Stimulated activated CD8-positive, alpha-beta memory T cell treated with anti-CD3 and anti-CD28 coated beads, Interleukin-2, amount 100 ng/mL, for 1 hour (primary cell): ENCODE results near the gene PIK3R6.

ENCODE experiments used
- DNase-seq, 2 donors: peaks; one replicate each; pipeline ENCODE4 v3.0.0-alpha.2; 2020; ENCODE audit warnings: low read depth in 2 of 2

Gene PIK3R6

GRCh38 chr17:8894673-8895578 is 27.5 kb upstream of the PIK3R6 start:
- DNase-seq: no peak

- DNase-seq: no peak
Observed at GRCh38 chr17:8894202-8894671, 26.8 kb upstream of the PIK3R6 start.

GRCh38 chr17:8893621-8894201 is 26.2 kb upstream of the PIK3R6 start:
- no peak for DNase-seq

GRCh38 chr17:8893059-8893458 is 25.6 kb upstream of the PIK3R6 start:
- DNase-seq: no peak

- DNase-seq: no peak
Observed at GRCh38 chr17:8892338-8892690, 24.8 kb upstream of the PIK3R6 start.

DNA sequence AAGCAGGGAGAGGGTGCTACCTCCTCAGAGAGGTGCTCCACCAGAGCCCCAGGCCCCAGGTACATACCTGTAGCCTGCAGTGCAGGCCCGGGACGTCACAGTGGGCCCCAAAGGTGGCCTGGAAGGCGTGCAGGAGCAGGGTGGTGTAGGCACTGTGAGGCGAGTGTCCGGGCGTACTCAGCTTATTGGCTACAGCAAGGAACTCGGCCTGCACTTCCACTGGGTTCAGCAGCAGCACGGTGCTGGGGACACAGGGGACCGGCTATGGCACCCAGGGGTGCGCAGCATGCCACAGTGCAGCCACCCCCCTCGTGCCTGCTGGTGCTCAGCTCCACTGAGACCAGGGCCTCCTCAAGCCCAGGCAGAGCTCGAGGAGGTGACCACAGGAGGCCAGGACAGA is 23.2 kb upstream of the PIK3R6 start:
- no peak for DNase-seq

- no peak for DNase-seq
Observed at GRCh38 chr17:8889458-8890210, 22.2 kb upstream of the PIK3R6 start.

- no peak for DNase-seq
Observed at GRCh38 chr17:8888704-8889302, 21.3 kb upstream of the PIK3R6 start.

DNA sequence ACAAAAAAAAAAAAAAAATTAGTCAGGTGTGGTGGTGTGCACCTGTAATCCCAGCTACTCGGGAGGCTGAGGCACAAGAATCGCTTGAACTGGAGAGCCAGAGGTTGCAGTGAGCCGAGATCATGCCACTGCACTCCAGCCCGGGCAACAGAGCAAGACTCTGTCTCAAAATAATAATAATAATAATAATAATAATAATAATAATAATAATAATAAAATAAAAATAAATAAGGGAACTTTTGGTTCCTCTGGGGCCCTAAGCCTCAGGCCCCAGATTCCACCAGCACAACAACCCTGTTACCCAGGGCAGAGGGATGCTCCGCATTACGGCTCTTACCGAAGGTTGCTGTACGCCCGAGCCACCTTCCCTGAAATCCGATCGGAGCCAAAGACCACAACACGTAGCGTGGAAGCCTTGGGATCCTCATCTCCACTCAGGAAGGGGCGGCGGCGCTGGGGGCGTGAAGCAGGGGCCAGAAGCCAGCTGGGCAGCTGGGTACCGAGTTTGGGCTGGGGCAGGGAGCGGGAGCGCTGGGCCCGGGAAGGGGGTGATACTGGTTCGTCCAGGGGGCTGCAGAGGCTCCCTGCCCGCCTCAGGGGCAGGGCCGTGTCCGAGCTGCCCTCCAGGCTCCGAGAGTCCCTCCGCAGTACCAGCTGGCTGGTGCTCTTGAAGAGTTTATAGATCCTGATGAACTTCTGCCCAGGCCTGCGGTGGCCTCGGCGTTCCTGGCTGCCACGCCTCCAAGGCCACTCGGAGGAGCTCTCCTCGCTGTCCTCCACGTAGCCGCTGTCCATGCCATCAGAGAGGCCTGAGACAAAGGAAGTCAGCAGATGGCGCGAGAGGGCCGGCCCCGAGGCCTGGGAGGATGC is 20.6 kb upstream of the PIK3R6 start:
- DNase-seq: no peak

DNA sequence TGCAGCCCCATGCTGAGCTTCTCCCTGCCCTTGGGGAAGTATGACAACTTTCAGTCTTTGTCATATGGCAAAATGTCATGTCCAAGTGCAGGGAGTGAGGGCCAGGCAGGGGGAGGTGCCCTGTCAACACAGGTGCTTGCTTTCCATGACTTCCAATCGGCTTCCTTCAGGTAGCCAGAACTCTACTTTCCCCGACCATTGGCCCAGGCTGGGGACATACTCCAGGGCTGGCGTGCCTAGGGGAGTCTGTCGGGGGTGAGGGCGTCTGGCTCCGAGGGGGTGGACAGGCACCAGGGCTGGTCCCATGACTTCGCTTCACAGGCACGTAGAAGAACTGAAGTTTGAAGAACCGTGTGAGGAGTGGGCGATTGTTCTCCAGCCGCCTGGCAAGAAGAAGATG is 19.8 kb upstream of the PIK3R6 start:
- no peak for DNase-seq

GRCh38 chr17:8885967-8886684 is 18.7 kb upstream of the PIK3R6 start:
- no peak for DNase-seq

DNA sequence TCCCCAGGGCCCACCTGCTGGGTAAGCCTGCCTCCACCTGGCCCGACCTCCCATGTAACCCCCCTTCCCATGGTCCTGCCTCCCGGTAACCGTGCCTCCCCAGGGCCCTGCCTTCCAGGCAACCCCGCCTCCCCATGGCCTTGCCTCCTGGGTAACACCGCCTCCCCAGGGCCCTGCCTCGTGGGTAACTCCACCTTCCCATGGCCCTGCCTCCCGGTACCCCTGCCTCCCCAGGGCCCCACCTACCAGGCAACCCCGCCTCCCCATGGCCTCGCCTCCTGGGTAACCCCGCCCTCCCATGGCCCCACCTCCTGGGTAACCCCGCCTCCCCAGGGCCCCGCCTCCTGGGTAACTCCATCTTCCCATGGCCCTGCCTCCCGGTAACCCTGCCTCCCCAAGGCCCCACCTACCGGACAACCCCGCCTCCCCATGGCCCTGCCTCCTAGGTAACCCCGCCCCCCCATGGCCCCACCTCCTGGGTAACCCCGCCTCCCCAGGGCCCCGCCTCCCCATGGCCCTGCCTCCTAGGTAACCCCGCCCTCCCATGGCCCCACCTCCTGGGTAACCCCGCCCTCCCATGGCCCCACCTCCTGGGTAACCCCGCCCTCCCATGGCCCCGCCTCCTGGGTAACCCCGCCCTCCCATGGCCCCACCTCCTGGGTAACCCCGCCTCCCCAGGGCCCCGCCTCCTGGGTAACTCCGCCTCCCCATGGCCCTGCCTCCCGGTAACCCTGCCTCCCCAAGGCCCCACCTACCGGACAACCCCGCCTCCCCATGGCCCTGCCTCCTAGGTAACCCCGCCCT is 17.9 kb upstream of the PIK3R6 start:
- DNase-seq: peak; percentile 31 to 53

DNA sequence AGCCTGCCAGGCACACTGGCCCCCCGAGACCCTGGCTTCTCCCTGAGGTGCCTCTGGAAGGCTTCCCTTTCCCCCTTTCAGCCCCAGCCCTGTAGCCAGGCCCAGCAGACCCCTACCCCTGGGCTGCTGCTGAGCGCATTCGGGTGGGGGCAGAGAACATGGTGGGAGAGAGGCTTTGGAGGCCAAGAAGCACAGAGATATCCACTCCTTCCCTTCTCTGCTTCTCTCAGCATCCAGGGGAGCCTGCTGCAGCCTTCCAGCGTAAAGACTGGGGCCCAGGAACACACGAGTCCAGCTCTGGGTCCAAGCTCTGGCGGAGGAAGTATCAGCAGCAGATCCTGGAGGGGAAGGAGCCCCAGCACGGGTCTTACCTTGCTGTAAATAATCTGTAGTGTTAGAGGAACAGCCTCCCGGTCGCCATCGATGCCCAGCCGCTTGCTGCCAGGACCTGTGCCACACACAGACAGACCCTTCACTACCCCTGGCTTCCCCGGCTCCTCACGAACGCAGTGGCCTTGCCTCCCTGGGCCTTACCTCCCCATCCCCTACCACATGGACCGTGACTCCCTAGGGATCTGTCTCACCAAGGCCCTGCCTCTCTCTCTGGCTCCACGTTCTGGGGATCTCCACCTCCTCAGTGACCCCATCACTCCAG is 17.0 kb upstream of the PIK3R6 start:
- DNase-seq: no peak

- DNase-seq: no peak
Observed at GRCh38 chr17:8883353-8883752, 15.9 kb upstream of the PIK3R6 start.

- no peak for DNase-seq
Observed at GRCh38 chr17:8881606-8882005, 14.1 kb upstream of the PIK3R6 start.

DNA sequence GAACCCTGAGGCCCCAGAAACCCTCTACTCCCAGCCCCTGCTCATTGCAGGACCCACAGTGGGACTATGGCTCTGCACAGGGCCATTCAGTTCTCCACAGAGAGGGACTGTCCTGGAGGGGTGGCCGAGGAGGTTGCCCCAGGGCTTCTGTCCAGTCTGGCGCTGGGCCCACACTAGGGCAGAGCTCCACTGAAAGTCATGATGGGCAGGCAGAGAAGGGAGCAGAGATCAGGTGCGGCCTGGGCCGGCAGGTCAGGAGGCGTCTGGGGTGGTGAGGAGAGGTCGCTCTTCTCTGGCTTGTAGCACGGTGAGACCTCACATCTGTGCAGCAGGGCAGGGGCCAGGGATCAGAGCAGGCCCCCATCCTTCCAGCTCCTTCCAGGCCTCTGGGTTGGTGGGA is 13.0 kb upstream of the PIK3R6 start:
- DNase-seq: no peak

DNA sequence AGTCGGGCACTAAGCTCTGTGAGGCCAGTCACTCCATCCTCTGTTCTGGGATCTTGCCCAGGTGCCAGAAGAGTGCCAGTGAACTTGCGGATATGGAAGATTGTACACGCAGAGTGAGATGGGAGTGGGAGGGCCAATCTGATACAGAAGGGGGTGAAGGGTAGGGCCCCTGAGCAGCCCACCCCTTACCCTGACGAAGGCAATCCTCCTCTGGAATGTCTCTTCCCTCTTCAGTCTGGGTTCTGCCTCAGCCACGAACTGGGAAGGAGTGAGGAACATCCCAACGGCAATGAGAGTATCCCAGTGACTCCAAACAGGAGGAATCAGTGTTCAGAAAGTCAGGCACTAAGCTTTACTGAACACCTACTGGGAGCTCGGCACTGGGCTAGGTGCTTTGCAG is 11.9 kb upstream of the PIK3R6 start:
- no peak for DNase-seq

GRCh38 chr17:8877984-8878383 is 10.5 kb upstream of the PIK3R6 start:
- DNase-seq: no peak

DNA sequence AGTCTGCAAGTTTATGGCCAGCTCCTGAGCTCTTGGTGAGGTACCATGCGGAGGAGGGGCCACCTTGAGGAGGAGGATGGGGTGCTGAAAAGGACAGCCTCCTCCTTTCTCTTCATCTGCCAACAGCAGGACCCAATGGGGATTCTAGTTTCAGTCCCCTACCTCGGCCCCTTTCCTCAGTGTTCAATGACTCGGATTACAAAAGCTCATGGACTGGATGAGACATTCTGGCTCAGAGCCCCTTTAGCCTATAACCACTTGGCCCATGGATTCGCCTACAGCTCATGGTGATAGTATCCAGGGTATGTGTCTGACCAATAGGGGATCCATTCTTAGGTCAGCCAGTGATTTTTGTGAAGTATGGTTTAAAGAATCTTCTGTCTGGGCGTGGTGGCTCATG is 8.5 kb upstream of the PIK3R6 start:
- no peak for DNase-seq
